Measurements from ENCODE around the gene NR2C1. TPM values are rescaled to one million over a fixed set of nuclear protein-coding genes. Genes with fewer than 3 reads are reported as not detected.
A peak's percentile ranks its signal among the peaks of the same experiment; 100 is the strongest.

NR2C1 gene
- total RNA-seq, 1 donor from 2014 or later: 42.0 TPM

DNA sequence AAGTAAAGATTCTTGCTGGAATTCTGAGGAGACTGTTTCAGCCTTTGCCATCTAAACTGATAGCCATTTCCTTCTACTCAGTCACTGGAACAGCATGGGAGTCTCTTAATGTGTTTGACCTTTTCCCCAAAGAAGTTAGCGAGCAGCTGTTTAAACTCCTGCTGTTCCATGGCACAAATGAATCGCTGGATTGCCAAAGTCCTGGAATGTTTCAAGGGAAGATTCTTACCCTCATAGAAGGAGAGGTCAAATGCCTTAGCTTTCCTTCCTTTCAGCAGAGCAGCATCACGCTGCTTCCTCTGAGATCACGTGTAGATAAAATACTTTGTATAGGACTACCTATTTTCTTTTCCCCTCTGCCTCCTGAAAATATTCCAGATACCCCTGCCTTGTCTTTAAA is 10.5 kb upstream of the NR2C1 start:
- no peak for DNase-seq

DNA sequence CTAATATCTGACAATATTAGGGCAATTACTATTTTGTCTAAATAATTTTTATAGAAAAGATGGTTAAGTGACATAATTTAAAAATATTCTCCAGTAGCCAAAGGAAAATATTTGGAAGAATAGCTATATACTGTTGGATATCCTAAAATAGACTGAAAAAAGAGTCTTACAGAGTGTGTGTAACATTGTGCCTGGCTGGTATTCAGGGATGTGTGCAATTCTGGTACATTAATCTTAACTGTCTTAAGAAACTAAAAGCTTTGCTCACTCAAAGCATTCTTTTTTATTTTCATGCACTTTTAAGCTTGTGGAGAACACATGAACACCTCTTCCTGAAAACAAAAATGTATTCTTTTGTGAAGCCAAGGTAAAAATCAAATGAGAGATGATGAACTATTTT is 10.1 kb upstream of the NR2C1 start:
- no peak for DNase-seq

DNA sequence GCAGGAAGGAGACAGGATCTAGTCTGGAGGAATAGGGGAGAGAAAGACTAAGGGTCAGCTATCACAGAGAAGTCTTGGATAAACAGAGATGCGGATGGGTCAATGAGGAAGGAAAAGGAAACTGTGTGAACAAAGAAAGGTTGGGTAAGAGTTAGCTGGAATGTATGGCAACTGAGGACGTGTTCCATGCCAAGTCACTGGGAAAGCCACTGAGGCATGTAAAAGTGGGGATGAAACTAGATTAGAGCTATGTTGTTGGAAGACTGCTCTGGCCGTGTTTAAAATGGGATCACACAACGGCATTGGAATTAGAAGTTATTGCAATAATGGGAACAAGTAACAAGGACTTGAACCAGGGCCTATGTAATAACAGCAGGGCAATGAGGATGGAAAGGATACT is 3.9 kb upstream of the NR2C1 start:
- DNase-seq: no peak

DNA sequence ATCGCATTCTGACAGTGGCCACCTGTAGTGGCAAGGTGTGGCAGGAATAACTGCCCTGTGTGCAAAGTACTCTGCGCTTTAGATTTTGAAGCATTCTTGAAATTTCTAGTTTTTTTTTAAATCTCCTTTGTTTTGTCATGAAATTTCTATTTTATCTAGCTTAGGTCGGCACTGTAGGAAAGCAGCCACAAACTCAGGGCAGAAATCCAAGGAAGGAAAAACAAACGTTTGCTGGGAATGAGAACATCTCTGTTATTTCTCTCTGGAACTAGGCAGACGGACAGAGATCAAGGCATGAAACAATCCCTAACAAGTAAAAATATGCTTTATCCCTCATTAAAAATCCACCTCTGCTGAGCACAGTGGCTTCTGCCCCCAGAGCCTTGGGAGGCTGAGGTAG is 1.3 kb upstream of the NR2C1 start:
- no peak for DNase-seq

DNA sequence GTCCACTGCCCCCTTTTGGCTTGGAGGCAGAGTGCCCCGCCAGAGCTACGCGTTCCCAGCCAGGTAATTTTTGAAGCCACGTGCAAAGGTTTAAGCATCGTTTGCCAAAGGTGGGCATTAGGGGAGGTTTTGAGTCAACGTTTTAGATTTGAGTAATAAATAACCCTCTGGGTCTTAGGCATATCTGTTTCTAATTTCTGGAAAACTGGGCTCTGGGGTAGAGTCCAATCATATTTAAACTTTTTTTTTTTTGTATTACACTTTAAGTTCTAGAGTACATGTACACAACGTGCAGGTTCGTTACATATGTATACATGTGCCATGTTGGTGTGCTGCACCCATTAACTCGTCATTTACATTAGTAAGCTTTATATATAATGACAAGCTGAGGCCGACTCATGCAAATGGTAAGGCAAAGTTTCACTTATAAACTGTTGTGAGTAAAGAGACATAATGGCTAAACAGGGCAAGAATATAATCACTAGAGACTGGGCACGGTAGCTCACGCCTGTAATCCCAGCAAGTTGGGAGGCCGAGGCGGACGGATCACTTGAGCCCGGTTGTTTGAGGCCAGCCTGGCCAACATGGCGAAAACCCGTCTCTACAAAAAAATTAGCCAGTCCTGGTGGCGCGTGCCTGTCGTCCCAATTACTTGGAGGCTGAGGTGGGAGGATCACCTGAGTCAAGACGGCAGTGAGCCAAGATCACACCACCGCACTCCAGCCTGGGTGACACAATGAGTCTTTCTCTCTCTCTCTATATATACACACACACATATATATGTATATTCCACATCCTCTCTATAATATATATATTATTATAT is 491 bp upstream of the NR2C1 start:
- peak; percentile 6 for DNase-seq

DNA sequence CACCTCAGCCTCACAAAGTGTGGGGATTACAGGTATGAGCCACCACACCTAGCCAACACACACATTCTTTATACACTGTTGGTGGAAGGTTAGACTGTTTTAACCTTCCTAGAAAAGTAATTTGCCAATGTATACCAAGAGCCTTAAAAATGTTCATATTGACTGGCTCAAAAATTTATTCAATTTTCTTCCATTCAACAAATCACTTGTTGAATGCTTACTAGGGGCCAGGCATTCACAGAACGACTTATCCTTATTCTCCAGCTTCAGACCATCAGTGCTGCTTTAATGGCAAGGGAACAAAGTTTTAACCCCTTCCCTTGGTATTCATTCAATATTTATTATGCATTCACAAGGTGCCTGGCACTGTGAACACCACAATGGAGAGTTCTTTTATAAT is 3.0 kb downstream of the NR2C1 start:
- no peak for DNase-seq

DNA sequence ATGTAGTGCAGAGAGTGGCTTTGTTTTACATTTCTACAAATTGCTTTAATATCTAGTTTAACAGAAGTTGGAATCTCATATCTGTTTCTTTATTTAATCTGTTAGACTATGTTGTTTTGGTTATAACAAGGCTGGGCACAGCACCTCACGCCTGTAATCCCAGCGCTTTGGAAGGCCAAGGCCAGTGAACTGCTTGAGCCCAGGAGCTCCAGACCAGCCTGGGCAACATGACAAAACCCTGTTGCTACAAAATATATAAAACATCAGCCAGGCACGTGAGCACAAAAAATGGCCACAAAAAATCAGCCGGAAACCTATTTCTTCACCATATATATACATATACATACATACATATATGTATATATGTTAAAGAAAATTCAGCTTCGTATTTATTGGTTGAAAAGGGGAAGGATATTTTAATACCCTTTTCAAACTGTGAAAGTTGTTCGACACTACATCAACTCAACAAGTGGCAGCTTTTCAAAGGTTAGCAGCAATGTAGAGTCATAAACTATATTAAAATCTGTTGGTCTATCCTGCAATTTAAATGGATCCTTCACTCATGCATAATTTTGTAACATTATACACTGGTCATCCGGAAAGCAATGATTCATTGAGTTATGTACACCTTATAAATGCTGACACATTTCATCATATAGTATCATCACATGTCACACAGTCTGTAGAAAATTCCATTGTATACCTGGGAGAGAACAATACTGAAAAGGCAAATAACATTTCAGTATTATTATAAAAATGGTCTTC is 7.1 kb downstream of the NR2C1 start:
- DNase-seq: no peak

DNA sequence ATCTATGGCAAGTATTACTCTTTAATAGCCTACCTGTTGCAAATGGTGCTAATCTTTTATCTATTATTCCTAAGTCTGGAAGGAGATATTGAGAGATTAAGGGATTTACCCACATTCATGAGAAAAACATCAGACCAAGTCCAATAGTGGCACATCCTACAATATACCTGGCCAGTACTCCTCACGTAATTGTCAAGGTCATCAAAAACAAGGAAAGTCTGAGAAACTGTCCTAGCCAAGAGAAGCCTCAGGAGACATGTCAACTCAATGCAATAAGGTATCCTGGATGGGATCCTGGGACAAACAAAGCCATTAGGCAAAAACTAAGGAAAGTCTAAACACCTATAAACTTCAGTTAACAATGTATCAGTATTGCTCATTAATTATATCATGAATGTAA is 12.5 kb downstream of the NR2C1 start:
- no peak for DNase-seq

DNA sequence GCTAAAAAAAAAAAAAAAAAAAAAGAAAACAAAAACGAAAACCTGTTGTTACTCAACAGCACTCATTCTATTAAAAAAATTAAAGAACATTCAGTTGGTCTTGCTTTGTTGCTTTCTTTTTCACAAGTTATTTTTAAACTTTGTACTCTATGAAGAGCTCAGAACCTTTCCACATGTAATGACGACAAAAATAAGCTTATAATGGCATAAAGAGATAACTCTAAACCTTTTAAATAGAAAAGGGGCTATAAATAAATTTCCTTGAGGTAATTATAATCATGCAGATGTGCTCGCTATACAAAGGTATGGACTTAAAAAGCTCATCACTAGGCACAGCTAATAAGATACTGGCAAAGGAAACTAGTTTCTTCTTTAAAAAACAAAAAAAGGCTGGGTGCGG is 13.4 kb downstream of the NR2C1 start:
- DNase-seq: no peak

DNA sequence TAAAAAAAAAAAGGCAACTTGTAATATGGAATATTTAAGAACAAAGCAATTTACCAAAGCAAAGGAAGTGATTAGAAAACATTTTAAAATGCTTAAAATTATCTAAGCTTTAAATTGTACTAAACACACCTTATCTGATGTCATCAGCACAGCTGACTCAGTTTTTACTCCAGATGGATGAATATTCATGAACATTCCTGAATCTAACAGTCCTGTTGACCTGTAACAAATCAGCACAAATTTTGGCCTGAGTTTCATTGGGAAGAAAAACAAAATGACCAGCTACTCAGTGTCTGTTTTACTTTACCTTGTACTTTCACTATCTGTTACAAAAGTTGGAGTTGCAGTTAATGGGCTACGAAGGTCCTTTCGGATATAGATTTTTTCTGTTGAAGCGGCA is 16.0 kb downstream of the NR2C1 start:
- no peak for DNase-seq

DNA sequence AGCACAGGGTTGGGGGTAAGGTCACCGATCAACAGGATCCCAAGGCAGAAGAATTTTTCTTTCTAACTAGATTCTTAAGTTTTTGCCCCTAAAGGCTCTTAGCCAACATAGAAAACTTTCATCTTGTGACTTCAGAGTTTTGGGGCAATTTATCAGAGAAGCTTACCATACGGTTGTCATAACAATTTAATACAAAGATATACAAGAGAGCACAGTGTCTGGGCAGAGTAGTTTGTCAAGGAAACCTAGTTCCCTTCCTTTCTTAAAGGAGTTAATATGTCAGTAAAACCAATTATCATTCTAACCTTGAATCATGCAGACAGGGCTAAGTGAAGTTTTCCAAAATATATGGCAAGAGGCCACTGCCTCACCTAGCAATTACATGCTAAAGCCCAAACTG is 18.4 kb downstream of the NR2C1 start:
- DNase-seq: no peak

DNA sequence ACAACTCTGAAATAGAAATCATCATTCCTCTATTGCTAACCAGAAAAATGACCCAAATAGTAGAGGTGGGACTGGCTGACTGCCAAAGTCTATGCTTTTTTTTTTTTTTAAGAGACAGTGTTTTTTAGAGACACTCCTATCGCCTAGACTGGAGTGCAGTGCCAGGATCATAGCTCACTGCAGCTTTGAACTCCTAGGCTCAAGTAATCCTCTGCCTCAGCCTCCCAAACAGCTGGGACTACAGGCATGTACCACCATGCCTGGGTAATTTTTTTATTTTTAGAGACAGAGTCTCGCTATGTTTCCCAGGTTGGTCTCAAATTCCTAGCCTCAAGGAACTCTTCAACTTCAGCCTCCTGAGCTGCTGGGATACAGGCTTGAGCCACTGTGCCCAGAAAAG is 19.2 kb downstream of the NR2C1 start:
- DNase-seq: no peak

DNA sequence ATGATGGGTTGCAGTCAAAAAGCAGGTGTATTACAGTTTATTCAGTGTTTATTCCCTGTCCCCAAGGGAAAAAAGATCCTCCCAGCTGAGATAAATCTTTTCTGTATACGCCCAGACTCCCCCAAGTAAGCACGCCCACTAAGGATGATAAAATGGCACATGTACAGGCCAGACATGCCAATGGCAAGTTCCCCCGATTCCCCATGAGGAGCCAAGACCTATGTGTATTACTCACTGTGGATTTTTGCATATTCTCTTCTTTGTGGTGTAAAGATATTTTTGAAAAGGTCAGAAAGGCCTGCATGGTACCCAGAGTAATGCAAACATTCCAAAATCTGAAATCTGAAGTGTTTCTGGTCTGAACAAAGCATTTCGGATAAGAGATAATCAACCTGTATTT is 22.2 kb downstream of the NR2C1 start:
- no peak for DNase-seq

DNA sequence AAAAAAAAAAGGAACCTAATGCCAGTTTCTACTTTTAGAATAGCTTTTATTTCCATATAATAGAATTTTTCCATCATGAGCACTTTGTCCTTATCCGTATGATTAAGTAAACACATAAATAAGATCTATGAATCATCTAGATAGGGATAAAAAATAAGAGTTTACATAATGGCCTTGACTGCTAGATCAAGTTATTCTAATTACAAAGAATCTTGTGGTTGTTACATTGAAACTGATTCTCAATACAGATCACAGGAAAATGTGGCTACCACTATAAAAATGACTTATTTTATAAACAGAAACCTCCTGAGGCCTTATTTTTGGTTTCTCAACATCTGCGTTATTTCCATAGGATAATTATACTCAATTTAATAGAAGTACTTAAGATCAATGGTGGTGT is 35.5 kb downstream of the NR2C1 start:
- DNase-seq: no peak

DNA sequence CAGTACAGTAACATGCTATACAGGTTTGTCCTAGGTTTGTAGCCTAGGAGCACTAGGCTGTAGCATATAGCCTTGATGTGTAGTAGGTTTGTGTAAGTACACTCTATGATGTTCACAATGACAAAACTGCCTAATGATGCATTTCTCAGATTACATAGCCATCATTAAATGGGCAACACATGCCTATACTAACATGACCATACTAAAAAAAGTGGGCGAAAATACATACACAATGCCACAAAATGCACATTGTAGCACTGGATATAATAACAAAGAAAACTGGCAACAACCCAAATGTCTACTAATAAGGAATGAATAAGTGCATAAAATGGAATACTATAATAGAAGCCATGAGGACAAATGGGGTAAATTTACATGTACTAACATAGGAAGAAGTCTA is 38.7 kb downstream of the NR2C1 start:
- no peak for DNase-seq

DNA sequence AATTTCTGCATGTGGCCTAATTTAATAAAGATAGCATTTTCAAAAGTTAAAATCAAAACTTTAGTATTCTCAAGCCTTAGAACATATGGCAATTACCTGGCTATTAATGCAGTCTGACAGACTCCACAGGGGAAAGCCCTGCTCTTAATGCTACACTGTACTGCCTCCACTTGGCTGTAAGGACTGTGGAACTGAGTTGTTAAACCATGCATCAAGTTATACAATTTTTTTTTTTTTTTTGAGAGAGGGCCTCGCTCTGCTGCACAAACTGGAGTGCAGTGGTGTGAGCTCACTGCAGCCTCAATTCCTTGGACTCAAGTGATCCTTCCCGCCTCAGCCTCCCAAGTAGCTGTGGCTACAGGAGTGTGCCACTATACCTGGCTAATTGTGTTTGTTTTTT is 50.9 kb downstream of the NR2C1 start:
- DNase-seq: no peak

DNA sequence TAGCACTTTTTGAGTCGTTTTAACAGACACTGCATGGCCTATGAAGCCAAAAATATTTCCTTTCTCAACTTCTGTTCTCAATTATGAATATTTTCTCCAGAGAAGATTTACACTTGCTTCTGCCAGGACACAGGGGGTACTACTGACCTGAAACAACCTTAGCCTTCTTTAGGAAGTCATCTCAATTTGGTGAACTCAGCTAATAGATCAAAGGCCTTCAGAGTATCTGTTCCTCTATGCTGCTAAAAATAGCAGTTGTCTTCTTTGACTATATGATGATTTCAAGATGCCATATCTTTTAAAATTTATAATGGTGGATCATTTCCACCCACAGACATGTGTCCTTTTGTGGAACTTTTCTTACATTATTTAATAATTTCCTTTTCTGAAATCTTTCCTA is 55.9 kb downstream of the NR2C1 start:
- DNase-seq: no peak

DNA sequence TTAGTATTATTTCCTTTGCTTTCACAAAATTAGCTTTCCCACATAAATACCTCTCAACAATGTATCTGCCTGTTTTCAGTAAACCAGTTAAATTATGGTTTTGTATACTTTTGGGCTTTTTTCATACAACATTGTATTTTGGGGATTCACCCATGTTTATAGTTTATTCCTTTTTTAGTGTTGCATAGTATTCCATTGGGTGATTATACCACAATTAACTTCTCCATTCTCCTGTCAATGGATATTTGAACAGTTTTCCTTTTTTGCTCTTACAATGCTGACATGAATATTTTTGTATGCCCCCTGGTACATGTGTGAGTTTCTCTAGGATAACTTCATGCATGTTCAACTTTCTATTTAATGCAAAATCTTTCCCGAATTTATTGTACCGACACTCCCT is 57.3 kb downstream of the NR2C1 start:
- no peak for DNase-seq

DNA sequence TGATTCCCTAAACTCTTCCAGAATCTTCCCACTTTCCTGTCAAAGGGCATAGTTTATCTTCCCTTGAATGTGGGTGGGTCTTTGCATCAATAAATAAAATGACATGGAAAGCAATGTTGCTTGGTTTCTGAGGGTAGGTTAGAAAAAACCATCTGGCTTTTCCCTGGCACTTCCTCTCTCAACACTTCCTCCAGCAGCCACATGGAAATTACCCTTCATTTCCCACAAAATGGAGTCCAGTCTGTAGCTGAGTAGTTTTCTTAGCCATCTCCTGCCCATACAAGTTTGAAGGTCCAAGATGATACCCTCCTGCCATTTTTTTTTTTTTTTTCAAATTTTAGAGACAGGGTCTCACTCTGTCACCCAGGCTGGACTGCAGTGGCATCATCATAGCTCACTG is 58.9 kb downstream of the NR2C1 start:
- no peak for DNase-seq

DNA sequence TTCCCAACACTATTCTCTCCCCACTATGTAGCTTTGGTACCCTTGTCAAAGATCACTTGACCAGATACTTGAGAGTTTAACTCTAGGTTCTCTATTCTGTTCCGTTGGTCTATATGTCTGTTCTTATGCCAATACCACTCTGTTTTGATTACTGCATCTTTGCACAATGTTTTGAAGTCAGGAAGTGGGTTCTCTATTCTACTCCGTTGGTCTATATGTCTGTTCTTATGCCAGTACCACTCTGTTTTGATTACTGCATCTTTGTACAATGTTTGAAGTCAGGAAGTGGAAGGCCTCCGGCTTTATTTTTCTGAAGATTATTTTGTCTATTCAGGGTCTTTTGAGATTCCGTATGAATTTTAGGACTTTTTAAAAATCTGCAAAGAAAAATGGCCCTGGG is 67.2 kb downstream of the NR2C1 start:
- DNase-seq: no peak

DNA sequence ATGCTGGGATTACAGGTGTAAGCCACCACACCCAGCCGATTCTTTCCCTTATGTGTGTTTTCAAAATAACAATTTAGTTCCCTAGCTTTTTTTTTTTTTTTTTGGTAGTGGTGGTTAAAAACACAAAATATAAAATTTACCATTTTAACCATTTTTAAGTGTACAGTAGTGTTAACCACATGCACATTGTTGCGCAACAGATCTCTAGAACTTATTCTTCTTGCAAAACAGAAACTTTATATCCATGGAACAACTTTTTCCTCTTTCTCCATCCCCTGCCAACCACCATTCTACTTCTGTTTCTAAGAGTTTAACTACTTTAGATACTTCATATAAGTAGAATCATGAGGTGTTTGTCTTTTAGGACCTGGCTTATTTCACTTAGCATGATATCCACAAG is 68.8 kb downstream of the NR2C1 start:
- DNase-seq: no peak

DNA sequence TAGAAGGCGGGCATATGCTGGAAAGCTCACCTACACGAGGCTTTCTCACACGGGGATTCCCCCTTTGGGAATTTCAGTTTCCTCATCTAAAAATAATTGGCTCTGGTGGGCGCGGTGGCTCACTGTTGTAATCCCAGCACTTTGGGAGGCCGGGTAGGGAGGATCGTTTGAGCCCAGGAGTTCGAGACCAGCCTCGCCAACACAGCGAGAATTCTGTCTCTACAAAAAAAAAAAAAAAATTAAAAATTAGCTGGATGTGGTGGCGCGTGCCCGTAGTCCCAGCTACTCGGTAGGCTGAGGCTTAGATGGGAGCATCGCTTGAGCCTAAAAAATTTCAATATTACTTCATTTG is 69.5 kb downstream of the NR2C1 start:
- DNase-seq: no peak

DNA sequence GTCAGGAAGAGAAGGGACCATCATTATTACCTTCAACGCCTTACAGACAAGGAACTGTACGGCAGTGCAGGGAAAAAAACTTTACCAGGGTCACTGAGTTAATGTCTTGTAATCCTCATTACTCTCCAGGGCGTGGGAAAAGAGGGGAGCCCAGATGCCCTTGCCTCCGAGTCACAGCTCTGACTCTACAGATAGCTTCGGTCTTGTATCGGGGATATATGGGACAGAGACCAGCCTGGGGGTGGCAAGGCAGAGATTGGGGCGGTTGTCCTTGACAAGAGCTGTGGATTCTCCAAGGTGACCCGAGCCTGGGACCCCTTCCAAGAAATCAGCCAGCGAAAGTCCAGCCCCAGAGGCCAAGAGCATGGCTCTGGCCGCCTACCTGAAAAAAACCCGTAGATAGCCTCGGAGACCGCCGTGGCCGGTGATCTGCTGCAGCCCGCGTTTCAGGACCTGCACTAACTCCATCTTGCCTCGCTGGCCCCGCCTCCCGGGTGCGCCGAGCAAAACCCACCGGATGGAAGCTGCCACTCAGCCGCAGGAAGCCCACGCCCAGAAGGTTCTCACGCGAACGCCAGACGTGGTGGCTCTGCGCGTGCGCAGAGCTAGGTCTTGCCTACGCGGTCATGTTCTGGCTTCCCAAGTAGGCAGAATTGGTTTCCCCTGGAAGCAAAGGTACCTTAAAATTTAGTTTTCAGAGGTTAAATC is 70.1 kb downstream of the NR2C1 start, which contains the start of gene NDUFA12:
TSS of gene NDUFA12 (minus strand) at position 485 of the 708 bp plus-strand sequence. CDS start at position 468, 17 bp downstream.
- DNase-seq: peak; percentile 94

All from occipital lobe (tissue), 2 donors.